M059J (cell line): ENCODE results near the gene ETDC. TPM values are rescaled to one million over a fixed set of nuclear protein-coding genes. Genes with fewer than 3 reads are reported as not detected.

Experiments used
- DNase-seq: peaks from one replicate; pipeline ENCODE4 v3.0.0-alpha.2; 2012; ENCODE audit warnings: low read depth
- total RNA-seq: library from RNA; depleted of rRNA; stranded (reverse); fragments of >200 nt; shearing (Covaris generic); gene quantifications from 2 replicates; pipeline ENCODE4 v1.2.3, GENCODE V29; 2014; rRNA removed

ETDC gene
- total RNA-seq, 1 experiment from 2014 or later = not detected

DNA sequence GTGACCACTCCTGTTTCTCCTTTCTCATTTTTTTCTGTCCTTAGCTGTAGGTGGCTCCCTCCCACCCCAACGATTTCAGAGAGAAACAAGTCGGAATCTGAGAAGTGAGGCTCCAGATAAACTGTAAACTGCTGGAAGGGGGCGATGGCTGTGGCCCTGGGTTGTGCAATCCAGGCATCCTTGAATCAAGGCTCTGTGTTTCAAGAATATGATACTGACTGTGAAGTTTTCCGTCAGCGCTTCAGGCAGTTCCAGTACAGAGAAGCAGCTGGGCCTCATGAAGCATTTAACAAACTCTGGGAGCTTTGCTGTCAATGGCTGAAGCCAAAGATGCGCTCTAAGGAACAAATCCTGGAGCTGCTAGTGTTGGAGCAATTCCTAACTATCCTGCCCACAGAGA, 37.7 kb downstream of the ETDC start:
- DNase-seq = no peak

DNA sequence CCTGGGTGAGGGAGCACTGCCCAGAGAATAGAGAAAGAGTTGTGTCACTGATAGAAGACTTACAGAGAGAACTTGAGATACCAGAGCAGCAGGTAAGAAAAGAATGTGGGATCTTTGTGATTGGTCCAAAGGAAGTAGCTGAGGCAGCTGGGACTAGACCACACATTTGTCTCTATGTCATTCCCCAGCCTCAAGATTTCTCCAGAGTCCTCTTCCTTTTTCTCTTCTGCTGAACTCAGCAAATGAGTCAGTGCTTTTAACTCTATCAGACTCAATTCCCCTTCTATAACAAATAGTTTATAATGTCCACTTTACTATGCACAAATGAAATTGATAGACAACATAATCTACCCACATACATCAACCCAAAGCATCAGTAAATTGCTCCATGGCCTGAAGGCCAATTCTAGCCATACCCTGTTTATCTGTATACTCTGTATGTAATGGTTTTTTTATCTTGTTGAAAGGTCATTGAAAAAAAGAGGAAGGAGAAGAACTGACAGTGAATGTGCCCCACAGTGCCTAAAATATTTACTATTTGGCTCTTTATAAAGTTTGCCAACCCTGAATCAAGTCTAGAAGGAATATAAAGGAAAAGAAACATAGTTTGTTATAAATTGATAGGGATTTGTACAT, 38.2 kb downstream of the ETDC start:
- no peak for DNase-seq

DNA sequence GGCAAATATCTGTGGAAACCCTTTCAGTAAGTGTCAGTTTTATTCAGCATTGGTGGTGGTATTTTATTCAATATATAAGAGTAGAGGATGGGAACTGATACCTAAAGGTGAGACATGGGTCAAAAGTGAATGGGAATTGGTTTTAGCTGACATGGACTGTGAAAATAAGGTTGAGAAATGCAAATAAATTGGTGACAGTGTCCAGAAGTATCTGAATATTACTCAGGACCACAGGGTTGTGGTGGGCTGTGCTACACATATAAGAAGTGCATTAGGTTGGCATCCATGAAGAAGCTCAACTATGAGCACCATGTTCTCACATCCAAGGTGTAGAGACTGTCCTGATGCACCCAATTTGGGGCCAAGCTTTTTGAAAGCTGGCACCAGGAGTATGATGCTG, 45.0 kb downstream of the ETDC start:
- DNase-seq = no peak

Other genes with a start within 250 kb of the ETDC start
- 0.37 and 0.39 TPM in 2 replicates for gene SMIM10L2B, start 210.8 kb upstream of the ETDC start, total RNA-seq
- gene ETDB, start 189.0 kb upstream of the ETDC start, total RNA-seq = not detected in 2 replicates
- gene CT55, start 138.1 kb upstream of the ETDC start, total RNA-seq = 0.25 TPM in 1 of 2 replicates, not detected in the other
- not detected in 2 replicates for gene ETDA, start 57.4 kb upstream of the ETDC start, total RNA-seq
- gene ZNF75D, start 34.6 kb downstream of the ETDC start, total RNA-seq = 6.9 and 16.0 TPM in 2 replicates
- gene ZNF449, start 35.3 kb downstream of the ETDC start, total RNA-seq = 7.6 and 8.6 TPM in 2 replicates
- gene SMIM10L2A, start 112.5 kb downstream of the ETDC start, total RNA-seq = 0.07 TPM in 1 of 2 replicates, not detected in the other
- gene INTS6L, start 211.2 kb downstream of the ETDC start, total RNA-seq = 4.7 and 5.8 TPM in 2 replicates